ENCODE measurements around the gene RPP25L.
A peak's percentile ranks its signal among the peaks of the same experiment; 100 is the strongest.

The RPP25L gene

GRCh38 chr9:34637356-34638137 is 25.6 kb upstream of the RPP25L start, which contains the start of gene SIGMAR1:
Gene SIGMAR1, minus strand, starts transcription at chr9:34637787. Its CDS starts 90 bp downstream, at chr9:34637697.
- peak; percentile 95 for DNase-seq

- peak in 1 of 2 experiments; percentile 27 for DNase-seq
These were observed 25.0 kb upstream of the RPP25L start for GRCh38 chr9:34636791-34637355.

DNA sequence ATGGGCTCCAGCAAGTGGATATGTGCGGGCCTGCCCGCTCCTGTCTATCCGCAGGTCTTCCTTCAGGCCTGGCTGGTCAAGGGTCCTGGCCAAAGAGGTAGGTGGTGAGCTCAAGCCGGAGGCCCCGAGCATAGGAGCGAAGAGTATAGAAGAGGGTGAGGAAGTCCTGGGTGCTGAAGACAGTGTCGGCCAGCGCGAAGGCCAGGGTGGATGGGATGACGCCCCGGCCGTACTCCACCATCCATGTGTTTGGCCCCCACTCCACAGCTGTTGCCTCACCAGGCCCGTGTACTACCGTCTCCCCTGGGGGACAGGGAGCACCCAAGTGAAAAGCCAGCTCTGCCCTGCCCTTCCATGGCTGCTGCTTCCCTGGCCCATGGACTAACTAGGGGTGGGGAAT is 23.7 kb upstream of the RPP25L start:
- DNase-seq = no peak

- DNase-seq = no peak
These were observed 22.8 kb upstream of the RPP25L start for GRCh38 chr9:34634551-34635248.

DNA sequence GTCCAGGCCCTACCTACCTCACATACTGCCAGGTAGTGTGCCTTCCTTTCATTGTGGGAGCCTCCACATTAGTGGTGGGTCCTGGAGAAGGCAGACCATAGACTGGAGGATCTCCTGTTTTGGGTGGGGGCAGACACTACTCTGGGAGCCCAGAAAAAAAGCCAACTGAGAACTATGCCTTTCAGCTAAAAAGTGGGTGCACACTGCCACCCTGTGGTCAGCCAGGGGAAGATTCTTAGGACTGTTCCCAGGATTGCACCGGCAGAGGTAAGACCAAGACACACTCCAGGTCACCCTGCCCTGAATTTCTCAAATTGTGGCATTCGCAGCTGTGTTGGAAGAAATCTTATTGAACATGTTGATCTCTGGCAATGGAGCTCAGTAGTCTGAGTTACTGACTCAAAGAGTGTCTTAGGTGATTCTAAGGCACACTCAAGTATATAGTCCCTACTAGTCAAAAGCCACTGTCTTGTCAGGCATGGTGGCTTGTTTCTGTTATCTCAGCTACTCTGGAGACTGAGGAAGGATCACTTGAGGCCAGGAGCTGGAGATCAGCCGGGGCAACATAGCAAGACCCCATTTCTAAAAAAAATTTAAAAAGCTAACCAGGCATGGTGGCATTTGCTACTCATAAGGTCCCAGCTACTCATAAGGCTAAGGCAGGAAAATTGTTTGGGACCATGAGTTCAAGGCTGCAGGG is 22.1 kb upstream of the RPP25L start:
- DNase-seq = peak; percentile 76 to 80

DNA sequence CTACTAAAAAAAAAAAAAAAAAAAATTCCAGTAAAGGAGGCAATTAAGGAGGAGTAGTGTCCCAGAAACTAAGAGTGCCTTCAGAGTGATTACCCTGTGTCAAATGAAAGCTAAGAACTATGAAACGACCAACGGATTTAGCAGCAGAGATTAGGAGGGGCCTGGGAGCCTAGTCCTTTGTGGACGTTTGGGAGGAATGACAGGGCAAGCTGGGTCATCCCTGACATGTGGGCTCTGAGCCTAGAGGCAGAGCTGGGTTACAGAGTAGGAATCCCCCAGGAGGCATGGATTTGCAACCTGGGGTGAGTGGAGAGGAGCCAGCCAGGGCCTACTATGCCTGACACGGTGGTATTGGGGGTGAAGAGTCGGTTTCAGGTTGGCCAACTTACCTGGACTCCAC is 21.3 kb upstream of the RPP25L start:
- DNase-seq = no peak

- DNase-seq = no peak
These were observed 18.7 kb upstream of the RPP25L start for GRCh38 chr9:34630402-34631154.

GRCh38 chr9:34629491-34629808 is 17.6 kb upstream of the RPP25L start:
- DNase-seq = no peak

DNA sequence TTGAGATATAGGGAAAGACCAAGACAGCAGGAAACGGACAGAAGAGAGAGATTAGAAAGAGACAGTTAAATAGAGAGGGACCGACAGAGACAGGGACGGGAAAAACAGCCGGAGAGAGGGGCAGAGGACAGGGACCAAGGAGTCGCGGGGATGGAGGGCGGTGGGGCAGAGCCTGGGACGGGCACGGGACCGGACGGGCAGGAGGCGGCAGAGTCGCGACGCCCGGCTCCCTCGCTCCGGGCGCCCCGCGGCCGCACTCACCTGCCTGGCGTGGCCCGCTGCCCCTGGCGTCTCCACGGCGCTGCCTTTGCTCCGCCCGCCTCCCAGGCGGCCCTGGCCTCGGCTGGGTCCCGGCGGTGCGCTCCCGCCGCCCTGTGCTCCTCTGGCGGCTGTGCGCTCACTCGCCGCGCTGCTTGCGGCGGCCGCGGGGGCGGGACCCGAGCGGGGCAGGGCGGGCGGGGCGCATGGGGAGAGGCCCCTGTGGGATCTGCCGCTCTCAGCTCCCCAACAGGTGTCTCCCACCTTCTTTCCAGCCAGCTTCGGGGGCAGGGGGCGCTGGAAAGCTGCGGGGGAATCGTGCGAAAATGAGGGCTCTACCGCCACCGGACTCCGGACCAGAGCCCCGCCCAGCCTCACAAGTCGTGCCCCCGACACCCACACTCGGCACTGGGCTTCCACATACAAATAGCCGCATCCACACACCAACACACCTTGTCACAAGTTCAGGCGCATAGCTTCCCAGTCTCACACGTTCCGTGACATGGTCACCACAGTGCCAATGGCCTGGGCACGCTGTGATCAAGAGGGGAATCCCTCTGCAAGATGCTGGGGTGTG is 17.0 kb upstream of the RPP25L start, which contains the start of gene ARID3C:
ARID3C (minus strand) TSS at position 411 of the 835 bp plus-strand sequence. CDS start 1,052 bp downstream, outside the sequence.
- peak; percentile 42 to 51 for DNase-seq

DNA sequence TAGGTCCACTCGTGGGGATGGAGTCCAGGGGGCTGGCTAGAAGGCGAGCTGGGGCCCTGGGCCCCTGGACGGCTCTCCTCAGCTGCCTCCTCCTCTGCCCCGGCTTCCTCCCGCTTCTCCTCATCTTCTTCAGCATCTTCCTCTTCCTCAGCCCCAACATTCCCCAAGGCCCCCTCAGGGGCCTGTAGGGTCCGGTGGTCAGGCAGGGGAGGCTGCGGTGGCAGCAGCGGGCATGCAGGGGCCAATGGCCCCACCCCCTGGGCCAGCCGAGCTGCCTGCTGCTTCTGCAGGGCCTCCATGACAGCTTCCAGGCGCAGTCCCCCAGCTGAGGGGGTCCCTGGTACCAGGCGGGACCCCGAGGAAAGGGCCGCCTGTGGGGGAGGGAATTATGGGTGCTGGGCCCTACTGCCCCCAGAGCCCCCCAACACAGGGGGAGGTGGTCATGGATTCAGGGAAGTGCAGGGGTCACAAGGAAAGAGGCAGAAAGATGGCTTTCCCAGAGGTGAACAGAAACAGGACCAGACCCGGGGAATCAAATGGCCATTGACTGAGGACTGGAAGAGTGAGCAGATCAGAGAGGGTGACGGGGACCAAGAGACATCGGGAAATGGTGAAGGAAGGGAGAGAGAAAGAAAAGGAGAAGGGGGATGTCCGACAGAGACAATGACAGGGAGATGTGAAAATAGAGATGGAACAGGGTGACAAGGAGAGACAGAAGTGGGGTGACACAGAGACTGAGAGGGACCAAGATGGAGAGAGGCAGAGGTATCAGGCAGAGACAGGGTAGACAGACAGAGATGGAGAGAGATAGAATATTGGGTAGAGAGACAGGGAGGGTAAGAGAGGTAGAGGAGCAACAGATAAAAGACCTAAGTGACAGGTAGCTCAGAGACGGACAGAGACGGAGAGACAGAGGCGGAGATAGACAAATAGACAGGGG is 16.1 kb upstream of the RPP25L start:
- no peak for DNase-seq

GRCh38 chr9:34625186-34625486 is 13.2 kb upstream of the RPP25L start:
- DNase-seq = no peak

- DNase-seq = no peak
These were observed 12.7 kb upstream of the RPP25L start for GRCh38 chr9:34624475-34625185.

GRCh38 chr9:34623374-34624235 is 11.7 kb upstream of the RPP25L start:
- no peak for DNase-seq

GRCh38 chr9:34620061-34620994 is 8.4 kb upstream of the RPP25L start, which contains the start of gene DCTN3:
Gene DCTN3, minus strand, starts transcription at chr9:34620495. Its CDS starts 31 bp downstream, at chr9:34620464.
- DNase-seq = peak; percentile 88 to 93

GRCh38 chr9:34615132-34615531 is 3.2 kb upstream of the RPP25L start:
- no peak for DNase-seq

DNA sequence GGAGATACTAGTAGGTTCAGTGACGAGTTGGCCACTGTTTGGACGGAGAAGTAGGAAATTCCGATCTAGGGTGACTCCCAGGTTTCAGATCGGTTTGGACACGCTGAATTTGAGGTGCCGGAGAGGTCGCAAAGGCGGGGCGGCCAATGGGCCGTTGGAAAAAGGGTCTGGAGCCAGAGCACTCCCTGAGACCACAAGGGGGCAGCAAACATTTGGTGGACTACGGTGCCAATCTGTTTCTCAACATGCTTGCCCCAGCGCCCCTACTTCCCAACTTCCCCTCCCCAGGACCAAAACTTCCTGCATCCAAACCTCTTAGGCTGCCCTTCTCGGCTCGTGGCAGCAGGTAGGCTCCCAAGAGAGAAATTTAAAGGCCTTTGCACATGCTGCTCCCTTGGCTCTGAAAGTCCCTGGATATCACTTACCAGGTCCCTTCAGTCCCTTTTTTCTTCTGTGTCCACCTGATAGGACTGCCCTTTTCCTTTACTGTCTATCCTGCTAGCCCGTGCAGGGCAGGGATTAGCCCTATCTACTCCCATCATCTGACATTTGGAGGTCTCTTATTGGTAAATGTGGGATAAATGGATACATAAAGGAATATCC is 992 bp upstream of the RPP25L start:
- peak; percentile 70 to 78 for DNase-seq

- DNase-seq = no peak
These were observed 566 bp downstream of the RPP25L start for GRCh38 chr9:34611251-34611810.

Data from activated CD4-positive, alpha-beta T cell treated with anti-CD3 and anti-CD28 coated beads, Interleukin-2, amount 50 U/mL, for 48 hours (primary cell).